ENCODE results near the gene SLC10A2. TPM values are rescaled to one million over a fixed set of nuclear protein-coding genes. Genes with fewer than 3 reads are reported as not detected.

The SLC10A2 gene
- total and polyA plus RNA-seq, 2 of the 4 experiments (the other 2 are of a cell fraction): not detected

DNA sequence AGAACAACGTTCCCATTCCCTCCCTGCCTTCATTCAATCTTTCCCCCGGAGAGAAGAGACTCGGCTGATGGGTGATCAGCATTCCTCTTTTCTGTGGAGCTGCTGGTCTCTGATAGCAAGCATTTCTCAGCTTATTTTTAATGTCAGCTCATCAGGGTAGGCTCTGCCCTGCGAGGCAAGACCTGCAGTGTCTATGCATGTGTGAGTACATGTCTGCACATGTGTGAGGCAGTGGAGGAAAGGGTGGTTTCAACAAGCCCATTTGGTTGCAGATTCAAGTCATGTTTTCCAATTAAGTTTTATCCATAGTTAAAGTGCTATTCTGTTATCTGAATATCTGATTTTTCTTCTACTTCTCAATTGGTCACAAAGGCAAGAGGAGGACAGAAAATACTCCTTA, 19.5 kb downstream of the SLC10A2 start:
- no peaks in the 10 kb centered on the region for H3K79me1 ChIP-seq (ENCODE audit: low read depth in 1 of 2, low read length in 2 of 2)
- H2AK9ac ChIP-seq (replicated peaks; ENCODE audit: low read depth, low read length, poor library complexity): no peak overlapping the region
- no peak overlapping the region for H3K18ac ChIP-seq (ENCODE audit: low read depth, low read length)
- peaks cover 19% of the 10 kb centered on the region for H3K9me3 ChIP-seq (ENCODE audit: control insufficient read depth, insufficient read depth, low read length)
- no peaks in the 10 kb centered on the region for H3K36me3 ChIP-seq (ENCODE audit: control insufficient read depth, insufficient read depth, low read length)
- no peak overlapping the region for H3K27ac ChIP-seq (ENCODE audit: insufficient read depth, low read length)
- intact Hi-C loops (cut with micrococcal nuclease): no loop called here
- ATAC-seq (ENCODE audit: low read depth) (no peak), DNase-seq (no peak)
- no TSS peak for BruUV-seq (replicated peaks)
- H2BK5ac ChIP-seq (ENCODE audit: low read depth, low read length, poor library complexity, severe bottlenecking): no peak overlapping the region
- H3K14ac ChIP-seq (replicated peaks; ENCODE audit: low read depth, low read length): no peak overlapping the region
- no peaks in the 10 kb centered on the region for H4K20me1 ChIP-seq (ENCODE audit: insufficient read depth, low read length)
- H3K4me2 ChIP-seq (ENCODE audit: low read depth, low read length): no peak overlapping the region
- H2AK5ac ChIP-seq (ENCODE audit: low read depth, low read length): no peak overlapping the region
- H3K9ac ChIP-seq (ENCODE audit: low read depth, low read length): no peak overlapping the region
- no peak overlapping the region for H2AFZ ChIP-seq (replicated peaks; ENCODE audit: low read length, poor library complexity)
- WGBS, 2 experiments (ENCODE audit: extremely low coverage in 2 of 2, insufficient read length in 1 of 2): no CpG with 5 or more reads among the region's 4 CpGs
- H4K91ac ChIP-seq (ENCODE audit: insufficient read depth, low read depth, low read length): no peak overlapping the region
- ChIA-PET POLR2A (ENCODE audit: unreplicated experiment) (no interaction called here), CTCF (no interaction called here)
- dilution Hi-C loops (cut with HindIII; ENCODE audit: low sequenced_read_pairs, unreplicated experiment): no loop called here
- H3K4ac ChIP-seq (ENCODE audit: low read depth, low read length): no peak overlapping the region
- H2BK120ac ChIP-seq (ENCODE audit: low read depth, low read length): no peak overlapping the region
- no peak overlapping the region for H2BK15ac ChIP-seq (ENCODE audit: low read depth, low read length)
- H3K56ac ChIP-seq (ENCODE audit: extremely low read depth, insufficient read depth, low read length): no peak overlapping the region
- no peak overlapping the region for H3K4me3 ChIP-seq (ENCODE audit: insufficient read depth, low read depth, low read length)
- H3K27me3 ChIP-seq (ENCODE audit: control insufficient read depth, insufficient read depth, low read length): no peaks in the 10 kb centered on the region
- no peak overlapping the region for H2BK20ac ChIP-seq (ENCODE audit: low read depth, low read length)
- H3K9me1 ChIP-seq (ENCODE audit: insufficient read depth, low read length): no peaks in the 10 kb centered on the region
- in situ Hi-C loops (cut with MboI; ENCODE audit: low sequenced_read_pairs): no loop called here
- no peak overlapping the region for H4K5ac ChIP-seq (ENCODE audit: low read depth, low read length)
- TF ChIP-seq CEBPB (IDR thresholded peaks at IDR 0.05; ENCODE audit: low read depth, low read length) (no peak), SMC3 (IDR thresholded peaks at IDR 0.05; ENCODE audit: low read depth, low read length) (no peak), RCOR1 (IDR thresholded peaks at IDR 0.05; ENCODE audit: insufficient replicate concordance, low read length) (no peak), RFX5 (IDR thresholded peaks at IDR 0.05; ENCODE audit: low read depth, low read length) (no peak), MAZ (IDR thresholded peaks at IDR 0.05; ENCODE audit: borderline replicate concordance, low read depth, low read length) (no peak), MXI1 (IDR thresholded peaks at IDR 0.05; ENCODE audit: borderline replicate concordance, low read depth, low read length) (no peak), BHLHE40 (IDR thresholded peaks at IDR 0.05; ENCODE audit: low read depth, low read length) (no peak), MAFK (IDR thresholded peaks at IDR 0.05; ENCODE audit: low read depth, low read length) (no peak), RAD21 (IDR thresholded peaks at IDR 0.05; ENCODE audit: low read length) (no peak), NFE2L2 (IDR thresholded peaks at IDR 0.05; ENCODE audit: low read depth, low read length) (no peak), POLR2A (IDR thresholded peaks at IDR 0.05; ENCODE audit: low read depth, low read length) (no peak)
- TF ChIP-seq, protein P1, sequence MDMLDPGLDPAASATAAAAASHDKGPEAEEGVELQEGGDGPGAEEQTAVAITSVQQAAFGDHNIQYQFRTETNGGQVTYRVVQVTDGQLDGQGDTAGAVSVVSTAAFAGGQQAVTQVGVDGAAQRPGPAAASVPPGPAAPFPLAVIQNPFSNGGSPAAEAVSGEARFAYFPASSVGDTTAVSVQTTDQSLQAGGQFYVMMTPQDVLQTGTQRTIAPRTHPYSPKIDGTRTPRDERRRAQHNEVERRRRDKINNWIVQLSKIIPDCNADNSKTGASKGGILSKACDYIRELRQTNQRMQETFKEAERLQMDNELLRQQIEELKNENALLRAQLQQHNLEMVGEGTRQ (IDR thresholded peaks at IDR 0.05; ENCODE audit: low read depth, low read length): no peak
- TF ChIP-seq, protein P2, sequence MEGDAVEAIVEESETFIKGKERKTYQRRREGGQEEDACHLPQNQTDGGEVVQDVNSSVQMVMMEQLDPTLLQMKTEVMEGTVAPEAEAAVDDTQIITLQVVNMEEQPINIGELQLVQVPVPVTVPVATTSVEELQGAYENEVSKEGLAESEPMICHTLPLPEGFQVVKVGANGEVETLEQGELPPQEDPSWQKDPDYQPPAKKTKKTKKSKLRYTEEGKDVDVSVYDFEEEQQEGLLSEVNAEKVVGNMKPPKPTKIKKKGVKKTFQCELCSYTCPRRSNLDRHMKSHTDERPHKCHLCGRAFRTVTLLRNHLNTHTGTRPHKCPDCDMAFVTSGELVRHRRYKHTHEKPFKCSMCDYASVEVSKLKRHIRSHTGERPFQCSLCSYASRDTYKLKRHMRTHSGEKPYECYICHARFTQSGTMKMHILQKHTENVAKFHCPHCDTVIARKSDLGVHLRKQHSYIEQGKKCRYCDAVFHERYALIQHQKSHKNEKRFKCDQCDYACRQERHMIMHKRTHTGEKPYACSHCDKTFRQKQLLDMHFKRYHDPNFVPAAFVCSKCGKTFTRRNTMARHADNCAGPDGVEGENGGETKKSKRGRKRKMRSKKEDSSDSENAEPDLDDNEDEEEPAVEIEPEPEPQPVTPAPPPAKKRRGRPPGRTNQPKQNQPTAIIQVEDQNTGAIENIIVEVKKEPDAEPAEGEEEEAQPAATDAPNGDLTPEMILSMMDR (conservative IDR thresholded peaks at IDR 0.05; ENCODE audit: low read depth, low read length): no peak
- no peak overlapping the region for H4K8ac ChIP-seq (ENCODE audit: low read depth in 2 of 2, low read length in 2 of 2)
- no peaks in the 10 kb centered on the region for H3K4me1 ChIP-seq (ENCODE audit: control insufficient read depth, insufficient read depth, low read length)
- no peak overlapping the region for H3K23ac ChIP-seq (ENCODE audit: low read depth, low read length)

Measured in IMR-90 (cell line).